ENCODE data around the gene TRIM60.
"Not testable (repeated sequence)": the region's sequence is repeated elsewhere in the genome, so short reads cannot be mapped to it uniquely, and the experiment has no call there.

TRIM60 gene

GRCh38 chr4:165011403-165011802 lies 20.4 kb upstream of the TRIM60 start:
- Mint-ChIP-seq H3K9me3 (no peaks in the 10 kb centered on the region), H3K4me3 (no peak overlapping the region), H3K4me1 (no peaks in the 10 kb centered on the region), H3K36me3 (no peaks in the 10 kb centered on the region), H3K27ac (no peak overlapping the region), H3K27me3 (peaks cover 18 to 26% of the 10 kb centered on the region in 2 donors)
- ATAC-seq (replicated peaks) (no peak), DNase-seq (no peak)

- H3K27me3 Mint-ChIP-seq, result peaks cover 17 to 19% of the 10 kb centered on the region in 2 donors
- no peak overlapping the region for H3K27ac Mint-ChIP-seq
- H3K4me1 Mint-ChIP-seq, result peaks cover 0 to 3% of the 10 kb centered on the region in 2 donors
- no peak for ATAC-seq (replicated peaks)
- H3K4me3 Mint-ChIP-seq, result no peak overlapping the region
- no peak for DNase-seq
- no peaks in the 10 kb centered on the region for H3K9me3 Mint-ChIP-seq
- no peaks in the 10 kb centered on the region for H3K36me3 Mint-ChIP-seq
These were observed 18.1 kb upstream of the TRIM60 start for GRCh38 chr4:165013691-165014090.

- no peak for DNase-seq
- Mint-ChIP-seq H3K9me3 (no peaks in the 10 kb centered on the region), H3K36me3 (no peaks in the 10 kb centered on the region), H3K4me3 (no peak overlapping the region), H3K4me1 (peaks cover 0 to 3% of the 10 kb centered on the region in 2 donors), H3K27ac (no peak overlapping the region), H3K27me3 (peaks cover 3 to 10% of the 10 kb centered on the region in 2 donors)
- ATAC-seq (replicated peaks), result peak in 1 of 2 donors; percentile 34
These were observed 14.8 kb upstream of the TRIM60 start for GRCh38 chr4:165016971-165017370.

DNA sequence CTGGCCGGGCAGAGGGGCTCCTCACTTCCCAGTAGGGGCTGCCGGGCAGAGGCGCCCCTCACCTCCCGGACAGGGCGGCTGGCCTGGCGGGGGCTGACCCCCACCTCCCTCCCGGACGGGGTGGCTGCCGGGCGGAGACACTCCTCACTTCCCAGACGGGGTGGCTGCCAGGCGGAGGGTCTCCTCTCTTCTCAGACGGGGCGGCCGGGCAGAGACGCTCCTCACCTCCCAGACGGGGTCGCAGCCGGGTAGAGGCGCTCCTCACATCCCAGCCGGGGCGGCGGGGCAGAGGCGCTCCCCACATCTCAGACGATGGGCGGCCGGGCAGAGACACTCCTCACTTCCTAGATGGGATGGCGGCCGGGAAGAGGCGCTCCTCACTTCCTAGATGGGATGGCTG lies 11.8 kb upstream of the TRIM60 start:
- H3K27me3 Mint-ChIP-seq; H3K36me3 Mint-ChIP-seq; ATAC-seq (replicated peaks); H3K27ac Mint-ChIP-seq; H3K4me3 Mint-ChIP-seq; H3K9me3 Mint-ChIP-seq; H3K4me1 Mint-ChIP-seq; DNase-seq: not testable (repeated sequence)

DNA sequence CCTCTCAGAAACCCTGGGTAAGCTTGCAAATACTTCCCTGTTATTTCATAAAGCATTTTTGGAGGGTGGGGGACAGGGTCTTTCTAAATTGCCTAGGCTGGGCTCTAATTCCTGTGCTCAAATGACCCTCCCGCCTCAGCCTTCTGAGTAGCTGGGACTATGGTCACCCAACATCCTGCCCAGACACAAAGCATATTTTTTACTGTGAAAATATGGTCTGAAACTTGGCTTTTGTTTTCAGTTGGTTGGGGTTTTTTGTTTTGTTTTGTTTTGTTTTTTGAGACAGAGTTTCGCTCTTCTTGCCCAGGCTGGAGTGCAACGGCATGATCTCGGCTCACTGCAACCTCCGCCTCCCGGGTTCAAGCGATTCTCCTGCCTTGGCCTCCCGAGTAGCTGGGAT lies 6.0 kb upstream of the TRIM60 start:
- not testable (repeated sequence) for H3K9me3 Mint-ChIP-seq; H3K36me3 Mint-ChIP-seq; H3K27ac Mint-ChIP-seq; H3K4me3 Mint-ChIP-seq; ATAC-seq (replicated peaks); DNase-seq; H3K4me1 Mint-ChIP-seq
- H3K27me3 Mint-ChIP-seq, result peaks cover 0 to 21% of the 10 kb centered on the region in 2 donors

- DNase-seq (no peak), ATAC-seq (replicated peaks) (no peak)
- H3K9me3 Mint-ChIP-seq, result peaks cover 0 to 2% of the 10 kb centered on the region in 2 donors
- no peaks in the 10 kb centered on the region for H3K4me1 Mint-ChIP-seq
- H3K36me3 Mint-ChIP-seq, result no peaks in the 10 kb centered on the region
- H3K4me3 Mint-ChIP-seq, result no peak overlapping the region
- peaks cover 0 to 21% of the 10 kb centered on the region in 2 donors for H3K27me3 Mint-ChIP-seq
- no peak overlapping the region for H3K27ac Mint-ChIP-seq
These were observed 3.9 kb upstream of the TRIM60 start for GRCh38 chr4:165027762-165028402.

GRCh38 chr4:165048170-165048569 lies 16.4 kb downstream of the TRIM60 start:
- Mint-ChIP-seq H3K27me3 (peaks cover 5 to 6% of the 10 kb centered on the region in 2 donors), H3K4me3 (no peak overlapping the region), H3K36me3 (no peaks in the 10 kb centered on the region), H3K9me3 (no peaks in the 10 kb centered on the region), H3K27ac (no peak overlapping the region), H3K4me1 (no peaks in the 10 kb centered on the region)
- no peak for ATAC-seq (replicated peaks)
- DNase-seq, result no peak

DNA sequence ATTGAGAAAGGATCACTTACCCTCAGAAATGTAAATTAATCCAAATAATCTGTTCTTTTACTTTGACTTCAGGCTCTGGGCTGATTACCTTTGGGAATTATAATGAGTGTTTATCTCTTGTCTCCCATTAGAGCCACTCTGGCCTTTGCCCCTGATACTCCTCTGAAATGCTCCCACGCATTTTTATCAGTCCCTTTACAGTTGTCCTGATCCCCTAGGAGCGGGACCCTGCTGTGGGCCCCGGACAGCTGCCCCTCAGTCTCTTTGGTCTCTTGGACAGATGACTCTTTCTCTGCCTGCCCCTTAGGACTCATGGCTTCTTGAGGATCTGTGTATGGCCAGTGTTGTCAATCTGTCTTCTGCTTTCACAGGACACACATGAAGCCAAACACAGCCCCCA lies 20.8 kb downstream of the TRIM60 start:
- Mint-ChIP-seq H3K4me3 (no peak overlapping the region), H3K9me3 (no peaks in the 10 kb centered on the region), H3K4me1 (no peaks in the 10 kb centered on the region), H3K27me3 (no peaks in the 10 kb centered on the region), H3K36me3 (no peaks in the 10 kb centered on the region), H3K27ac (peak overlapping the region; percentile 16)
- ATAC-seq (replicated peaks) (no peak), DNase-seq (no peak)

DNA sequence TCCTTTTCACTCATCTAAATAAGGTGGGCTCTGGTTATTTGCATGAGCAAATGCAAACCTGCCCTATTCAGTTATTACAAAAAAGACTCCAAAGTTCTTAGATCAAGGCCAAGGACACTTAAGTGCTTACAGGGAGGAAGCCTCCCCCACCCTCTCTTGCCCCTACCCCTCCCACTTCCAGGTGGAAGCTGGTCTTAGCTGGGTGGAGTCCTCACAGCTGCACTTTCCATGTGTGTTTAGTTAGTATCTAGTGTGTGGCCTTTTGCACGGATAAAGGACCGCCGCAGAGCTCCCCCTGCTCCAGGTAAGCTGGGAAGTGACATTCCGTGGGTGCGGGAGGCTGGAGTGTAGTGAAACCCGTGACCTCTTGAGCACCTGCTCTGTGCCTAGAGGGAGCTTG lies 21.8 kb downstream of the TRIM60 start, which contains the start of gene TRIM75:
TSS of gene TRIM75 (plus strand) at position 222 of the 400 bp plus-strand sequence. CDS start 5,282 bp downstream, outside the sequence.
- no peaks in the 10 kb centered on the region for H3K9me3 Mint-ChIP-seq
- no peaks in the 10 kb centered on the region for H3K36me3 Mint-ChIP-seq
- H3K4me1 Mint-ChIP-seq, result no peaks in the 10 kb centered on the region
- H3K27ac Mint-ChIP-seq, result peak within 1 kb of the TSS; percentile 16
- DNase-seq (no peak), ATAC-seq (replicated peaks) (no peak)
- no peaks in the 10 kb centered on the region for H3K27me3 Mint-ChIP-seq
- no peak within 1 kb of the TSS for H3K4me3 Mint-ChIP-seq

GRCh38 chr4:165055601-165056000 lies 23.8 kb downstream of the TRIM60 start:
- no peaks in the 10 kb centered on the region for H3K9me3 Mint-ChIP-seq
- no peaks in the 10 kb centered on the region for H3K36me3 Mint-ChIP-seq
- H3K4me1 Mint-ChIP-seq, result no peaks in the 10 kb centered on the region
- H3K27me3 Mint-ChIP-seq, result no peaks in the 10 kb centered on the region
- no peak for DNase-seq
- H3K4me3 Mint-ChIP-seq, result no peak overlapping the region
- no peak for ATAC-seq (replicated peaks)
- no peak overlapping the region for H3K27ac Mint-ChIP-seq

DNA sequence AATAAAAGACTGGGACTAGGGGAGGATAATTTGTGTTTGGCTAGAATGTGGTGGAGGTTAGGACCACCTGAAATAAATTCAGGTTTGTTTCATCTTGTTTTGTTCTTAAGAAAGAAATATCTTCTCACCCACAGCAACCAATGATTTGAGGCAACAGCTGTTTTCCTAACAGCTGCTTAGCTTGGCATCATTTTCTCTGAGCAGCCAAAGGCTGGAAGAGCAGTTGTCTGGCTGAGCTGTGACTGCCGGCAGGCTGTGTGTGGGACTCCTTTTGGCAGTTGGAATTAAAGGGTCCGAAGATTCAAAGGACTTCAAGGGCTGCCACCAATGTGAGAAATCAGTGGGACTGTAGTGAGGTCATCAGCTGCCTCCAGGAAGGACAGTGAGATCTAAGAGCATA lies 26.9 kb downstream of the TRIM60 start:
- no peak overlapping the region for H3K27ac Mint-ChIP-seq
- no peak overlapping the region for H3K4me3 Mint-ChIP-seq
- ATAC-seq (replicated peaks), result no peak
- DNase-seq, result no peak
- H3K36me3 Mint-ChIP-seq, result no peaks in the 10 kb centered on the region
- no peaks in the 10 kb centered on the region for H3K27me3 Mint-ChIP-seq
- no peaks in the 10 kb centered on the region for H3K9me3 Mint-ChIP-seq
- H3K4me1 Mint-ChIP-seq, result no peaks in the 10 kb centered on the region

GRCh38 chr4:165059386-165059785 lies 27.6 kb downstream of the TRIM60 start:
- DNase-seq (no peak), ATAC-seq (replicated peaks) (no peak)
- H3K36me3 Mint-ChIP-seq, result no peaks in the 10 kb centered on the region
- no peak overlapping the region for H3K27ac Mint-ChIP-seq
- H3K4me1 Mint-ChIP-seq, result no peaks in the 10 kb centered on the region
- H3K4me3 Mint-ChIP-seq, result no peak overlapping the region
- no peaks in the 10 kb centered on the region for H3K27me3 Mint-ChIP-seq
- H3K9me3 Mint-ChIP-seq, result no peaks in the 10 kb centered on the region

GRCh38 chr4:165060938-165061337 lies 29.1 kb downstream of the TRIM60 start:
- H3K36me3 Mint-ChIP-seq, result peaks cover 4 to 8% of the 10 kb centered on the region in 2 donors
- H3K27ac Mint-ChIP-seq, result peak overlapping the region; percentile 59
- no peak overlapping the region for H3K4me3 Mint-ChIP-seq
- no peaks in the 10 kb centered on the region for H3K27me3 Mint-ChIP-seq
- DNase-seq (no peak), ATAC-seq (replicated peaks) (no peak)
- no peaks in the 10 kb centered on the region for H3K4me1 Mint-ChIP-seq
- H3K9me3 Mint-ChIP-seq, result no peaks in the 10 kb centered on the region

- Mint-ChIP-seq H3K27ac (no peak overlapping the region), H3K4me1 (no peaks in the 10 kb centered on the region), H3K27me3 (no peaks in the 10 kb centered on the region), H3K4me3 (no peak overlapping the region), H3K9me3 (no peaks in the 10 kb centered on the region), H3K36me3 (peaks cover 18 to 20% of the 10 kb centered on the region in 2 donors)
- no peak for ATAC-seq (replicated peaks)
- DNase-seq, result no peak
These were observed 38.8 kb downstream of the TRIM60 start for GRCh38 chr4:165070560-165070959.

DNA sequence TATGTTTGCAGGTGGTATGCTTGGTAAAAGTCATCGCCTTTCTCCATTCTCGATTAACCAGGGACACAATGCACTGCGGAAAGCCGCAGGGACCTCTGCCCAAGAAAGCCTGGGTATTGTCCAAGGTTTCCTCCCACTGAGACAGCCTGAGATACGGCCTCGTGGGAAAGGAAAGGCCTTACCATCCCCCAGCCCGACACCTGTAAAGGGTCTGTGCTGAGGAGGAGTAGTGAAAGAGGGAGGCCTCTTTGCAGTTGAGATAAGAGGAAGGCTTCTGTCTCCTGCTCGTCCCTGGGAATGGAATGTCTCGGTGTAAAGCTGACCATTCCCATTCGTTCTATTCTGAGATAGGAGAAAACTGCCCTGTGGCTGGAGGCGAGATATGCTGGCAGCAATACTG lies 41.5 kb downstream of the TRIM60 start:
- not testable (repeated sequence) for DNase-seq; H3K4me3 Mint-ChIP-seq; H3K27ac Mint-ChIP-seq; ATAC-seq (replicated peaks); H3K4me1 Mint-ChIP-seq; H3K27me3 Mint-ChIP-seq; H3K9me3 Mint-ChIP-seq
- peaks cover 34 to 40% of the 10 kb centered on the region in 2 donors for H3K36me3 Mint-ChIP-seq
